IMR-90 (cell line): Measurements from ENCODE around the gene NTM. TPM values are rescaled to one million over a fixed set of nuclear protein-coding genes. Genes with fewer than 3 reads are reported as not detected.

Source experiments
- ATAC-seq: fragments of 200-7000 bp; cut with Tn5 transposase; 2 replicates; pipeline ENCODE4 v1.9.1; 2020; ENCODE audit warnings: low read depth, mild to moderate bottlenecking, moderate library complexity
- BruUV-seq: library from RNA; stranded (reverse); fragments of 400-500 nt; replicated peaks from 2 replicates; lab custom pipeline; 2021; lab: Mats Ljungman, UMichigan
- CTCF ChIA-PET: fragments of 300-600 bp; formaldehyde crosslinking; extraction: SDS; loops from one replicate; lab custom pipeline; 2021; ENCODE audit warnings: antibody characterized with exemption; lab: Yijun Ruan, JAX
- POLR2A ChIA-PET: fragments of 300-600 bp; sonication (Branson Sonifier 250); formaldehyde crosslinking; loops from one replicate; lab custom pipeline; 2022; ENCODE audit warnings: antibody characterized with exemption; ENCODE audit not compliant: unreplicated experiment; lab: Charles Lee
- DNase-seq: peaks from one replicate; pipeline ENCODE4 v3.0.0; 2013
- H2AFZ ChIP-seq: replicated peaks from 2 replicates; pipeline ENCODE3; 2013; ENCODE audit warnings: low read length, mild to moderate bottlenecking; ENCODE audit not compliant: poor library complexity
- H2AK5ac ChIP-seq: 2 replicates; pipeline ENCODE4 v1.6.1; 2013; ENCODE audit warnings: low read depth, low read length, inconsistent platforms
- H2AK9ac ChIP-seq: replicated peaks from 2 replicates; pipeline ENCODE3; 2013; ENCODE audit warnings: mild to moderate bottlenecking, low read depth, low read length, moderate library complexity; ENCODE audit not compliant: poor library complexity
- H2BK120ac ChIP-seq: 2 replicates; pipeline ENCODE4 v1.6.1; 2013; ENCODE audit warnings: low read depth, low read length, inconsistent platforms
- H2BK15ac ChIP-seq: 3 replicates; pipeline ENCODE4 v1.6.1; 2013; ENCODE audit warnings: low read depth, low read length, inconsistent platforms
- H2BK20ac ChIP-seq: 2 replicates; pipeline ENCODE4 v1.6.1; 2013; ENCODE audit warnings: low read depth, mild to moderate bottlenecking, inconsistent platforms, low read length, moderate library complexity
- H2BK5ac ChIP-seq: 2 replicates; pipeline ENCODE4 v1.6.1; 2013; ENCODE audit warnings: mild to moderate bottlenecking, low read depth, low read length, inconsistent platforms; ENCODE audit not compliant: poor library complexity, severe bottlenecking
- H3K14ac ChIP-seq: replicated peaks from 2 replicates; pipeline ENCODE4 v1.6.1; 2013; ENCODE audit warnings: low read depth, low read length, inconsistent platforms
- H3K18ac ChIP-seq: 2 replicates; pipeline ENCODE4 v1.6.1; 2013; ENCODE audit warnings: low read depth, low read length, control low read depth
- H3K23ac ChIP-seq: 2 replicates; pipeline ENCODE4 v1.6.1; 2013; ENCODE audit warnings: low read depth, low read length, inconsistent platforms
- H3K27ac ChIP-seq: 2 replicates; pipeline ENCODE4 v1.5.1; 2013; ENCODE audit warnings: mild to moderate bottlenecking, control low read depth, low read length; ENCODE audit not compliant: insufficient read depth
- H3K27me3 ChIP-seq: 2 replicates; pipeline ENCODE4 v1.6.1; 2013; ENCODE audit warnings: low read length; ENCODE audit not compliant: control insufficient read depth, insufficient read depth
- H3K36me3 ChIP-seq: 2 replicates; pipeline ENCODE4 v1.6.1; 2013; ENCODE audit warnings: low read length, mixed read lengths; ENCODE audit not compliant: control insufficient read depth, insufficient read depth
- H3K4ac ChIP-seq: 2 replicates; pipeline ENCODE4 v1.6.1; 2013; ENCODE audit warnings: low read depth, low read length, inconsistent platforms
- H3K4me1 ChIP-seq: 2 replicates; pipeline ENCODE4 v1.6.1; 2013; ENCODE audit warnings: low read length, mixed read lengths; ENCODE audit not compliant: control insufficient read depth, insufficient read depth
- H3K4me2 ChIP-seq: 2 replicates; pipeline ENCODE4 v1.6.1; 2013; ENCODE audit warnings: low read depth, mild to moderate bottlenecking, control low read depth, low read length, moderate library complexity
- H3K4me3 ChIP-seq: 2 replicates; pipeline ENCODE4 v1.5.1; 2013; ENCODE audit warnings: low read depth, mild to moderate bottlenecking, control low read depth, low read length, moderate library complexity; ENCODE audit not compliant: insufficient read depth
- H3K56ac ChIP-seq: 2 replicates; pipeline ENCODE4 v1.6.1; 2013; ENCODE audit warnings: low read length, inconsistent platforms; ENCODE audit not compliant: insufficient read depth; ENCODE audit errors: extremely low read depth
- H3K79me1 ChIP-seq, 2 experiments: 2 replicates each; pipeline ENCODE4 v1.6.1; 2013; ENCODE audit warnings: low read length in 2 of 2, inconsistent platforms in 1 of 2, low read depth in 1 of 2
- H3K9ac ChIP-seq: 2 replicates; pipeline ENCODE4 v1.6.1; 2013; ENCODE audit warnings: low read depth, low read length, control low read depth
- H3K9me1 ChIP-seq: 2 replicates; pipeline ENCODE4 v1.6.1; 2013; ENCODE audit warnings: low read length, inconsistent platforms; ENCODE audit not compliant: insufficient read depth
- H3K9me3 ChIP-seq: 2 replicates; pipeline ENCODE4 v1.6.1; 2013; ENCODE audit warnings: low read length; ENCODE audit not compliant: control insufficient read depth, insufficient read depth
- H4K20me1 ChIP-seq: 2 replicates; pipeline ENCODE4 v1.6.1; 2013; ENCODE audit warnings: low read length, inconsistent platforms; ENCODE audit not compliant: insufficient read depth
- H4K5ac ChIP-seq: 2 replicates; pipeline ENCODE4 v1.6.1; 2013; ENCODE audit warnings: mild to moderate bottlenecking, low read depth, low read length, control low read depth
- H4K8ac ChIP-seq, 2 experiments: 2 replicates each; pipeline ENCODE4 v1.6.1; 2013; ENCODE audit warnings: low read depth in 2 of 2, low read length in 2 of 2, control low read depth in 1 of 2, inconsistent platforms in 1 of 2
- H4K91ac ChIP-seq: 2 replicates; pipeline ENCODE4 v1.6.1; 2013; ENCODE audit warnings: low read depth, low read length, inconsistent platforms; ENCODE audit not compliant: insufficient read depth
- BHLHE40 ChIP-seq: fragments of 150-350 bp; IDR thresholded peaks from 2 replicates; pipeline ENCODE4 v1.6.1; 2016; ENCODE audit warnings: mild to moderate bottlenecking, low read depth, low read length
- FOS ChIP-seq: fragments of 150-350 bp; IDR thresholded peaks from 2 replicates; pipeline ENCODE4 v1.6.1; 2016; ENCODE audit warnings: low read depth, low read length
- MAZ ChIP-seq: IDR thresholded peaks from 2 replicates; pipeline ENCODE4 v1.6.1; 2012; ENCODE audit warnings: low read depth, mild to moderate bottlenecking, low read length, improper control_type of control experiment, moderate library complexity, borderline replicate concordance
- MXI1 ChIP-seq: IDR thresholded peaks from 2 replicates; pipeline ENCODE4 v1.6.1; 2012; ENCODE audit warnings: low read depth, mild to moderate bottlenecking, low read length, moderate library complexity, borderline replicate concordance
- NFE2L2 ChIP-seq: fragments of 150-350 bp; IDR thresholded peaks from 2 replicates; pipeline ENCODE4 v1.6.1; 2016; ENCODE audit warnings: low read depth, mild to moderate bottlenecking, low read length
- RAD21 ChIP-seq: IDR thresholded peaks from 2 replicates; pipeline ENCODE4 v1.6.1; 2012; ENCODE audit warnings: low read length, improper control_type of control experiment
- RCOR1 ChIP-seq: IDR thresholded peaks from 2 replicates; pipeline ENCODE4 v1.6.1; 2012; ENCODE audit warnings: mild to moderate bottlenecking, low read length, improper control_type of control experiment; ENCODE audit not compliant: insufficient replicate concordance
- WGBS, 2 experiments: methylation state at CpG; one replicate each; pipeline versions ENCODE4 v1.1.5 to v1.1.7; 2013; ENCODE audit warnings: missing lambda C conversion rate in 2 of 2; ENCODE audit not compliant: insufficient read length in 1 of 2; ENCODE audit errors: extremely low coverage in 2 of 2; 5-methylcytosine and 5-hydroxymethylcytosine counted together
- dilution Hi-C: fragments of 300-500 bp; cut with HindIII; formaldehyde crosslinking; loops from one replicate; pipeline ENCODE4 v1.14.3; 2018; ENCODE audit warnings: low sequenced_read_pairs; ENCODE audit not compliant: unreplicated experiment
- in situ Hi-C: fragments of 300-500 bp; cut with MboI; formaldehyde crosslinking; loops from 3 replicates; pipeline ENCODE4 v1.14.3; 2019; ENCODE audit warnings: low sequenced_read_pairs, inconsistent platforms, mixed read lengths
- intact Hi-C: fragments of 100-400 bp; cut with micrococcal nuclease; formaldehyde crosslinking; loops from 2 replicates; pipeline ENCODE4 v1.10.0; 2022
- polyA plus RNA-seq, 3 experiments: library from polyadenylated mRNA; depleted of rRNA; stranded (reverse); fragments of >200 nt; gene quantifications; 2 replicates each; pipeline ENCODE4 v1.2.3, GENCODE V29; 2012; ENCODE audit warnings: low replicate concordance in 1 of 3
- total RNA-seq: library from RNA; depleted of rRNA; stranded (reverse); fragments of >200 nt; gene quantifications from 2 replicates; pipeline ENCODE4 v1.2.3, GENCODE V29; 2012
- TF ChIP-seq, protein P1 (sequence below): conservative IDR thresholded peaks from 2 replicates; pipeline ENCODE4 v1.5.1; 2012; ENCODE audit warnings: mild to moderate bottlenecking, low read depth, low read length, improper control_type of control experiment

The NTM gene
- total and polyA plus RNA-seq, 2 of the 4 experiments (the other 2 are of a cell fraction): 19.5 to 25.5 TPM

- DNase-seq: no peak
- Histone ChIP-seq H3K9me3 (no peaks in the 10 kb centered on the region), H4K91ac (no peak overlapping the region), H2AK9ac (no peak overlapping the region), H3K9ac (no peak overlapping the region), H2BK120ac (no peak overlapping the region), H3K4me1 (no peaks in the 10 kb centered on the region), H3K27ac (no peak overlapping the region), H2BK20ac (no peak overlapping the region), H3K56ac (no peak overlapping the region), H4K5ac (no peak overlapping the region), H3K23ac (no peak overlapping the region), H2AFZ (no peak overlapping the region), H3K27me3 (no peaks in the 10 kb centered on the region), H3K14ac (no peak overlapping the region), H2AK5ac (no peak overlapping the region), H2BK15ac (no peak overlapping the region), H4K8ac (no peak overlapping the region), H3K4me2 (no peak overlapping the region), H2BK5ac (no peak overlapping the region), H3K9me1 (no peaks in the 10 kb centered on the region), H4K20me1 (no peaks in the 10 kb centered on the region), H3K18ac (no peak overlapping the region), H3K4me3 (no peak overlapping the region), H3K79me1 (no peaks in the 10 kb centered on the region), H3K36me3 (no peaks in the 10 kb centered on the region), H3K4ac (no peak overlapping the region)
- TF ChIP-seq, protein P1, sequence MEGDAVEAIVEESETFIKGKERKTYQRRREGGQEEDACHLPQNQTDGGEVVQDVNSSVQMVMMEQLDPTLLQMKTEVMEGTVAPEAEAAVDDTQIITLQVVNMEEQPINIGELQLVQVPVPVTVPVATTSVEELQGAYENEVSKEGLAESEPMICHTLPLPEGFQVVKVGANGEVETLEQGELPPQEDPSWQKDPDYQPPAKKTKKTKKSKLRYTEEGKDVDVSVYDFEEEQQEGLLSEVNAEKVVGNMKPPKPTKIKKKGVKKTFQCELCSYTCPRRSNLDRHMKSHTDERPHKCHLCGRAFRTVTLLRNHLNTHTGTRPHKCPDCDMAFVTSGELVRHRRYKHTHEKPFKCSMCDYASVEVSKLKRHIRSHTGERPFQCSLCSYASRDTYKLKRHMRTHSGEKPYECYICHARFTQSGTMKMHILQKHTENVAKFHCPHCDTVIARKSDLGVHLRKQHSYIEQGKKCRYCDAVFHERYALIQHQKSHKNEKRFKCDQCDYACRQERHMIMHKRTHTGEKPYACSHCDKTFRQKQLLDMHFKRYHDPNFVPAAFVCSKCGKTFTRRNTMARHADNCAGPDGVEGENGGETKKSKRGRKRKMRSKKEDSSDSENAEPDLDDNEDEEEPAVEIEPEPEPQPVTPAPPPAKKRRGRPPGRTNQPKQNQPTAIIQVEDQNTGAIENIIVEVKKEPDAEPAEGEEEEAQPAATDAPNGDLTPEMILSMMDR: no peak
- TF ChIP-seq RCOR1: no peak
- TF ChIP-seq NFE2L2: no peak
- TF ChIP-seq BHLHE40: no peak
- no peak for TF ChIP-seq FOS
- no peak for TF ChIP-seq MAZ
- TF ChIP-seq RAD21: no peak
- TF ChIP-seq MXI1: no peak
- BruUV-seq: no TSS peak
- no peak for ATAC-seq
- intact Hi-C loops: no loop called here
- in situ Hi-C loops: no loop called here
- no CpG with 5 or more reads among the region's 4 CpGs for WGBS, 2 experiments
- POLR2A ChIA-PET: no interaction called here
- dilution Hi-C loops: no loop called here
- CTCF ChIA-PET: interaction anchor here (0.5 to 0.9 kb wide), 3 partner anchors 8 to 163 kb away, joined by 3 read pairs; no protein-coding TSS in a partner anchor
Observed at GRCh38 chr11:131571571-131571970, 201.2 kb downstream of the NTM start.
